K562 (cell line): ENCODE results near the gene POLG.

ENCODE experiments used
- CBX3 ChIP-seq, 2 experiments: IDR thresholded peaks; 1 replicate in 1 of 2; 2 replicates in 1 of 2; pipeline ENCODE4 v1.6.1; 2012; ENCODE audit warnings: inconsistent platforms in 2 of 2, low read length in 2 of 2, borderline replicate concordance in 1 of 2, control low read depth in 1 of 2
- CTCF ChIP-seq, 3 experiments: IDR thresholded peaks in 2 of 3; conservative IDR thresholded peaks in 1 of 3; 2 replicates each; pipeline ENCODE4 v1.5.1; 2011 to 2012; ENCODE audit warnings: low read length in 3 of 3, mild to moderate bottlenecking in 3 of 3, control low read depth in 2 of 3, improper control_type of control experiment in 1 of 3, inconsistent platforms in 1 of 3, low read depth in 1 of 3, mixed read lengths in 1 of 3, moderate library complexity in 1 of 3; ENCODE audit not compliant: insufficient read depth in 2 of 3
- EP300 ChIP-seq: IDR thresholded peaks from 2 replicates; pipeline ENCODE4 v1.6.1; 2012; ENCODE audit warnings: low read length, improper control_type of control experiment
- ETV6 ChIP-seq, 3 experiments: fragments of 150-350 bp in 1 of 3; sonication (generic) in 1 of 3; formaldehyde crosslinking in 1 of 3; IDR thresholded peaks; 2 replicates each; pipeline versions ENCODE4 v1.6.1 to v1.8.0; 2014 to 2022; ENCODE audit warnings: borderline replicate concordance in 2 of 3, low read depth in 2 of 3, antibody characterized with exemption in 1 of 3, low read length in 1 of 3, mild to moderate bottlenecking in 1 of 3, missing genetic modification reagents in 1 of 3
- HDAC6 ChIP-seq: IDR thresholded peaks from 2 replicates; pipeline ENCODE4 v1.6.1; 2012; ENCODE audit warnings: low read depth, mild to moderate bottlenecking, control low read depth, inconsistent platforms, low read length, moderate library complexity
- KAT2B ChIP-seq: IDR thresholded peaks from one replicate; pipeline ENCODE4 v1.6.1; 2012; ENCODE audit warnings: low read depth, mild to moderate bottlenecking, control low read depth, inconsistent platforms, low read length, moderate library complexity
- NFYB ChIP-seq: IDR thresholded peaks from 2 replicates; pipeline ENCODE4 v1.6.1; 2011; ENCODE audit warnings: mild to moderate bottlenecking, moderate library complexity; ENCODE audit not compliant: insufficient read length; ENCODE audit errors: extremely low read depth
- REST ChIP-seq, 2 experiments: fragments of 450-650 bp; formaldehyde crosslinking in 1 of 2; IDR thresholded peaks; 2 replicates each; pipeline versions ENCODE4 v1.4.0 to v1.6.1; 2014 to 2020; ENCODE audit warnings: mild to moderate bottlenecking in 2 of 2, borderline replicate concordance in 1 of 2, low read depth in 1 of 2
- RNF2 ChIP-seq: sonication (generic); IDR thresholded peaks from 2 replicates; pipeline ENCODE4 v1.6.1; 2016
- SRF ChIP-seq, 2 experiments: fragments of 250-450, 450-650 bp in 1 of 2; sonication (Bioruptor Pico) in 1 of 2; sonication (generic) in 1 of 2; formaldehyde crosslinking; IDR thresholded peaks; 2 replicates each; pipeline versions ENCODE4 v1.5.0 to v1.5.1; 2020 to 2022; ENCODE audit warnings: mild to moderate bottlenecking in 1 of 2, missing genetic modification reagents in 1 of 2
- ZBTB9 ChIP-seq: fragments of 450-650 bp; formaldehyde crosslinking; IDR thresholded peaks from 2 replicates; pipeline ENCODE4 v1.4.0; 2020; ENCODE audit warnings: mild to moderate bottlenecking, moderate library complexity
- ZFP91 ChIP-seq: sonication (generic); formaldehyde crosslinking; IDR thresholded peaks from 2 replicates; pipeline ENCODE4 v1.8.0; 2022; ENCODE audit warnings: mild to moderate bottlenecking, missing genetic modification reagents
- ZHX1 ChIP-seq: fragments of 150-350 bp; conservative IDR thresholded peaks from 2 replicates; pipeline ENCODE4 v1.6.1; 2014; ENCODE audit warnings: low read length

- TF ChIP-seq HDAC6 (no peak), EP300 (no peak), CBX3 (IDR thresholded peaks at IDR 0.05; ENCODE audit: borderline replicate concordance in 1 of 2, low read length in 2 of 2) (no peak), CTCF (IDR thresholded peaks at IDR 0.05 in 2 of 3, conservative IDR thresholded peaks at IDR 0.05 in 1 of 3; ENCODE audit: insufficient read depth in 2 of 3, low read depth in 1 of 3, low read length in 3 of 3) (no peak), ZHX1 (no peak), ZFP91 (CRISPR knock-in tag) (no peak), REST (IDR thresholded peaks at IDR 0.05; ENCODE audit: borderline replicate concordance) (no peak), REST (CRISPR knock-in tag; IDR thresholded peaks at IDR 0.05; ENCODE audit: low read depth) (no peak), ZBTB9 (no peak), NFYB (no peak), RNF2 (no peak), KAT2B (no peak), SRF (CRISPR knock-in tag; IDR thresholded peaks at IDR 0.05) (no peak), ETV6 (IDR thresholded peaks at IDR 0.05; ENCODE audit: borderline replicate concordance in 1 of 2, low read depth in 2 of 2, low read length in 1 of 2) (no peak), ETV6 (CRISPR knock-in tag; IDR thresholded peaks at IDR 0.05; ENCODE audit: borderline replicate concordance) (no peak)
These were observed 36.3 kb upstream of the POLG start for GRCh38 chr15:89370978-89371227.
